HepG2 (cell line): Measurements from ENCODE around the gene DLX1. TPM values are rescaled to one million over a fixed set of nuclear protein-coding genes. Genes with fewer than 3 reads are reported as not detected.

ENCODE experiments used
- ATM ChIP-seq: fragments of 450-650 bp; IDR thresholded peaks from 2 replicates; pipeline ENCODE4 v1.7.1; 2017; ENCODE audit warnings: mild to moderate bottlenecking, borderline replicate concordance
- CAMTA2 ChIP-seq: sonication (generic); formaldehyde crosslinking; IDR thresholded peaks from 2 replicates; pipeline ENCODE4 v1.4.0; 2020; ENCODE audit warnings: mild to moderate bottlenecking, missing genetic modification reagents, borderline replicate concordance
- CEBPG ChIP-seq: IDR thresholded peaks from 2 replicates; pipeline ENCODE4 v1.6.1; 2016
- CENPBD1 ChIP-seq: sonication (generic); formaldehyde crosslinking; IDR thresholded peaks from 2 replicates; pipeline ENCODE4 v1.8.0; 2022; ENCODE audit warnings: missing genetic modification reagents, low read depth, mild to moderate bottlenecking, borderline replicate concordance
- CSRNP2 ChIP-seq: sonication (generic); formaldehyde crosslinking; conservative IDR thresholded peaks from 2 replicates; pipeline ENCODE4 v1.8.0; 2022; ENCODE audit warnings: low read depth, missing genetic modification reagents
- HDAC2 ChIP-seq: sonication (generic); formaldehyde crosslinking; IDR thresholded peaks from 2 replicates; pipeline ENCODE4 v1.4.0; 2020; ENCODE audit warnings: missing genetic modification reagents
- KDM4B ChIP-seq: sonication (generic); formaldehyde crosslinking; IDR thresholded peaks from 2 replicates; pipeline ENCODE4 v1.4.0; 2020; ENCODE audit warnings: missing genetic modification reagents
- KDM5A ChIP-seq: fragments of 200-600 bp; sonication (generic); IDR thresholded peaks from 2 replicates; pipeline ENCODE4 v1.7.0; 2018; ENCODE audit warnings: antibody characterized with exemption, mild to moderate bottlenecking, low read length, borderline replicate concordance
- MAFF ChIP-seq: IDR thresholded peaks from 2 replicates; pipeline ENCODE4 v1.6.1; 2011; ENCODE audit warnings: low read depth, low read length, improper control_type of control experiment
- RNF219 ChIP-seq: sonication (generic); formaldehyde crosslinking; IDR thresholded peaks from 2 replicates; pipeline ENCODE4 v1.5.0; 2020; ENCODE audit warnings: mild to moderate bottlenecking, missing genetic modification reagents
- SMC3 ChIP-seq: IDR thresholded peaks from 2 replicates; pipeline ENCODE4 v1.6.1; 2011; ENCODE audit warnings: low read length, improper control_type of control experiment
- SRF ChIP-seq: IDR thresholded peaks from 2 replicates; pipeline ENCODE4 v1.6.1; 2011; ENCODE audit warnings: mild to moderate bottlenecking, low read depth, low read length, moderate library complexity
- TARDBP ChIP-seq: sonication (generic); formaldehyde crosslinking; IDR thresholded peaks from 2 replicates; pipeline ENCODE4 v1.8.0; 2022; ENCODE audit warnings: mild to moderate bottlenecking, missing genetic modification reagents
- TBP ChIP-seq: sonication (generic); formaldehyde crosslinking; IDR thresholded peaks from 2 replicates; pipeline ENCODE4 v1.5.0; 2020; ENCODE audit warnings: missing genetic modification reagents
- TCF7 ChIP-seq: sonication (generic); IDR thresholded peaks from 2 replicates; pipeline ENCODE4 v1.6.1; 2016; ENCODE audit warnings: antibody characterized with exemption, low read depth
- ZNF431 ChIP-seq: sonication (generic); formaldehyde crosslinking; IDR thresholded peaks from 2 replicates; pipeline ENCODE4 v1.9.0; 2022; ENCODE audit warnings: missing genetic modification reagents, low read depth, mild to moderate bottlenecking, borderline replicate concordance
- ZNF670 ChIP-seq: sonication (generic); formaldehyde crosslinking; IDR thresholded peaks from 2 replicates; pipeline ENCODE4 v1.8.0; 2022; ENCODE audit warnings: mild to moderate bottlenecking, missing genetic modification reagents, borderline replicate concordance
- ZNF691 ChIP-seq: sonication (generic); formaldehyde crosslinking; IDR thresholded peaks from 2 replicates; pipeline ENCODE4 v1.4.0; 2020; ENCODE audit warnings: missing genetic modification reagents, low read depth, mild to moderate bottlenecking, borderline replicate concordance
- ZNF713 ChIP-seq: sonication (generic); formaldehyde crosslinking; IDR thresholded peaks from 2 replicates; pipeline ENCODE4 v1.4.0; 2020; ENCODE audit warnings: mild to moderate bottlenecking, missing genetic modification reagents
- ZNF724P ChIP-seq: sonication (generic); formaldehyde crosslinking; IDR thresholded peaks from 2 replicates; pipeline ENCODE4 v1.8.0; 2022; ENCODE audit warnings: missing genetic modification reagents, borderline replicate concordance
- ZNF773 ChIP-seq: sonication (generic); formaldehyde crosslinking; IDR thresholded peaks from 2 replicates; pipeline ENCODE4 v1.4.0; 2020; ENCODE audit warnings: missing genetic modification reagents, borderline replicate concordance
- polyA plus RNA-seq, 8 experiments: library from polyadenylated mRNA; depleted of rRNA in 3 of 8; stranded (reverse) in 7 of 8; unstranded in 1 of 8; fragments of >200 nt; fragmentation: Illumina TruSeq in 4 of 8; extraction: Trizol in 4 of 8; gene quantifications; 2 replicates each; pipeline versions ENCODE4 v1.2.1 to v1.2.3, GENCODE V29; 2011 to 2016; ENCODE audit warnings: low read depth in 4 of 8, missing spikeins in 1 of 8, mixed read lengths in 1 of 8; ENCODE audit not compliant: insufficient read depth in 1 of 8
- total RNA-seq, 5 experiments: library from RNA; depleted of rRNA; stranded (reverse); fragments of >200 nt; fragmentation: Illumina TruSeq; extraction: Trizol; gene quantifications; 2 replicates each; pipeline ENCODE4 v1.2.3, GENCODE V29; 2016; ENCODE audit warnings: low read depth in 1 of 5
- TF ChIP-seq, protein P1 (sequence below): IDR thresholded peaks from 2 replicates; pipeline ENCODE4 v1.6.1; 2012; ENCODE audit warnings: low read depth, low read length, improper control_type of control experiment

DLX1 gene
- total and polyA plus RNA-seq, 2 of the 13 experiments (the other 11 are each of a cell fraction or from before 2014, with no cell fraction given), result 0.18 to 0.86 TPM

GRCh38 chr2:172098650-172099471 lies 13.6 kb downstream of the DLX1 start (continued):
- TF ChIP-seq ZNF670 (CRISPR knock-in tag) (no peak), KDM4B (no peak), CENPBD1 (no peak), ZNF724P (CRISPR knock-in tag) (no peak), CEBPG (CRISPR knock-in tag) (no peak), ZNF431 (CRISPR knock-in tag) (no peak; the same call in 1 of the 2 replicates), MAFF (no peak), CAMTA2 (no peak), HDAC2 (CRISPR knock-in tag) (peak; percentile 34; the same call in 1 of the 2 replicates), CSRNP2 (CRISPR knock-in tag) (no peak), ZNF691 (peak; percentile 64; the same call in 1 of the 2 replicates), SRF (no peak), KDM5A (0 out of 2 replicates have a peak, but pooled peaks have one; percentile 26), TBP (CRISPR knock-in tag) (no peak), TARDBP (CRISPR knock-in tag) (no peak), ZNF713 (CRISPR knock-in tag) (0 out of 2 replicates have a peak, but pooled peaks have one; percentile 72), RNF219 (CRISPR knock-in tag) (no peak), SMC3 (no peak), ZNF773 (CRISPR knock-in tag) (no peak), ATM (peak; percentile 90; the same call in 1 of the 2 replicates), TCF7 (no peak; the same call in 1 of the 2 replicates)
- TF ChIP-seq, protein P1, sequence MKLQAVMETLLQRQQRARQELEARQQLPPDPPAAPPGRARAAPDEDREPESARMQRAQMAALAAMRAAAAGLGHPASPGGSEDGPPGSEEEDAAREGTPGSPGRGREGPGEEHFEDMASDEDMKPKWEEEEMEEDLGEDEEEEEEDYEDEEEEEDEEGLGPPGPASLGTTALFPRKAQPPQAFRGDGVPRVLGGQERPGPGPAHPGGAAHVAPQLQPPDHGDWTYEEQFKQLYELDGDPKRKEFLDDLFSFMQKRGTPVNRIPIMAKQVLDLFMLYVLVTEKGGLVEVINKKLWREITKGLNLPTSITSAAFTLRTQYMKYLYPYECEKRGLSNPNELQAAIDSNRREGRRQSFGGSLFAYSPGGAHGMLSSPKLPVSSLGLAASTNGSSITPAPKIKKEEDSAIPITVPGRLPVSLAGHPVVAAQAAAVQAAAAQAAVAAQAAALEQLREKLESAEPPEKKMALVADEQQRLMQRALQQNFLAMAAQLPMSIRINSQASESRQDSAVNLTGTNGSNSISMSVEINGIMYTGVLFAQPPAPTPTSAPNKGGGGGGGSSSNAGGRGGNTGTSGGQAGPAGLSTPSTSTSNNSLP, result no peak
